Activated CD4-positive, alpha-beta T cell treated with anti-CD3 and anti-CD28 coated beads, Interleukin-2, amount 50 U/mL, for 16 hours (primary cell): ENCODE data around the gene MAPK11.

Source experiments
- DNase-seq: peaks from one replicate; pipeline ENCODE4 v3.0.0-alpha.2; 2020

MAPK11 gene

GRCh38 chr22:50259302-50259701 is 10.9 kb downstream of the MAPK11 start:
- no peak for DNase-seq

GRCh38 chr22:50258361-50259292 is 11.6 kb downstream of the MAPK11 start:
- DNase-seq, result no peak

- DNase-seq, result no peak
Observed at GRCh38 chr22:50257451-50258360, 12.5 kb downstream of the MAPK11 start.

GRCh38 chr22:50257041-50257440 is 13.1 kb downstream of the MAPK11 start:
- no peak for DNase-seq

GRCh38 chr22:50256258-50256862 is 13.8 kb downstream of the MAPK11 start:
- no peak for DNase-seq

GRCh38 chr22:50255607-50256006 is 14.6 kb downstream of the MAPK11 start:
- no peak for DNase-seq

GRCh38 chr22:50255099-50255498 is 15.1 kb downstream of the MAPK11 start:
- DNase-seq, result no peak

GRCh38 chr22:50253941-50254340 is 16.2 kb downstream of the MAPK11 start:
- no peak for DNase-seq

- no peak for DNase-seq
Observed at GRCh38 chr22:50253046-50253915, 16.9 kb downstream of the MAPK11 start.

- DNase-seq, result peak; percentile 61
Observed at GRCh38 chr22:50252082-50253045, 17.8 kb downstream of the MAPK11 start.

- DNase-seq, result no peak
Observed at GRCh38 chr22:50251477-50252081, 18.6 kb downstream of the MAPK11 start.

- peak; percentile 87 for DNase-seq
Observed at GRCh38 chr22:50250555-50251476, 19.4 kb downstream of the MAPK11 start, which contains the start of gene HDAC10. TSS of gene HDAC10 (minus strand) at chr22:50251265. CDS start at chr22:50251032, 233 bp downstream.

- no peak for DNase-seq
Observed at GRCh38 chr22:50250249-50250554, 20.0 kb downstream of the MAPK11 start.

GRCh38 chr22:50249341-50250248 is 20.6 kb downstream of the MAPK11 start:
- DNase-seq, result no peak

GRCh38 chr22:50248196-50249081 is 21.7 kb downstream of the MAPK11 start:
- DNase-seq, result no peak

- peak; percentile 74 for DNase-seq
Observed at GRCh38 chr22:50247748-50248147, 22.4 kb downstream of the MAPK11 start.
